ENCODE data around the gene CFAP221.

DNA sequence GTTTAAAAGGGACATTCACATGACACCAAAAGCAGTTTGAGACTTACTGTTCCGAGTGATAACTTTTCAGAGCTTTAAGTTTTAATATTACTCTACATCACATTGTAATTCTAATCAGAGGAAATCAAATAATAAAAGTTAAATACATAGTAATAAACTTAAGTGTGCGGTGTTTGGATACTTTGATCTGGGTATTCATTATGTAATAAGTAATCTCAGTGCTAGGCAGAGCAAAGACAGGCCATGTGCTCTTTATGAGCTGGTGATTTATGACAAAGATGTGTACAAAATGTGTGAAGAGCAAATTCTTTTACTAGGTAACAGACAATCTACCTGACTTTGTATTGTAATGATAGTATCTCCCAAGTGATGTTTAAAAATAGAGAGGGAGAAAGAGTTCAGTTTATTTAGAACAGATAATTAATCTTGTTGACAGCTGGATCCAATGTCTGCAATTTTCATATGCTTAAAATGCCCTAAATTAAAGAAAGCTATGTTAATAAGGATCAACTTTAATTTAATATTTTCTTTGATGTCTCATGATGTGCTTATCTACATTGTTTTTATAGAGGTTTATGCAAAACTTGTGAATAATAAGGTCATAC lies 4.4 kb downstream of the CFAP221 start:
- TF ChIP-seq LEF1 (IDR thresholded peaks at IDR 0.05; ENCODE audit: borderline replicate concordance) (no peak), TARDBP (IDR thresholded peaks at IDR 0.05) (no peak)

Data from HEK293T (cell line).